Measurements from ENCODE around the gene SCO2. TPM values are rescaled to one million over a fixed set of nuclear protein-coding genes. Genes with fewer than 3 reads are reported as not detected.

Gene SCO2
- total RNA-seq, 1 experiment from 2014 or later, result 7.0 TPM

DNA sequence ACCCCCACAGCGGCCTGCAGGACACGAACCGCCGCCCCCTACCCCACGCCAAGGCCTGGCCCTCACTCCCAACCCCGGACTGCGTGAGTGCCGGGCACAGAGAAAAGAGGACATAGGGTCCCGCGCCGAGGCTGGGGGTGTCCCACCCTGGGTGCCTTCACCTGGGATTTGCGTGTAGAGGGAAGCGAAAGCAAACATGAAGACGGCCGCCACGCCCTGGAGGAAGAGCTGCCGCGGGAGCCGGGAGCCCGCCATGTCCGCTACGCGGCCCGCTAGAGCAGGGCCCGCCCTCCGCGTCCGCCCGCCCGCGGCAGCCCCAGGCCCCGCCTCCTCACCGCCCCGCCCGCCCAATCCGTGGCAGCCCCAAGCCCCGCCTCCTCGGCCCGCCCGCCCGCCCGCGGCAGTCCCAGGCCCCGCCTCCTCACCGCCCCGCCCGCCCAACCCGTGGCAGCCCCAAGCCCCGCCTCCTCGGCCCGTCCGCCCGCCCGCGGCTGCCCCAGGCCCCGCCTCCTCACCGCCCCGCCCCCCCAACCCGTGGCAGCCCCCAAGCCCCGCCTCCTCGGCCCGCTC, 17.9 kb downstream of the SCO2 start, which contains the start of gene LMF2:
Gene LMF2, minus strand, starts transcription at position 282 of the 570 bp plus-strand sequence. Its CDS starts 27 bp downstream, at position 255.
- TF ChIP-seq POLR2AphosphoS5 (IDR thresholded peaks at IDR 0.05; ENCODE audit: low read depth, low read length), result peak; percentile 75
- TF ChIP-seq POLR2A (IDR thresholded peaks at IDR 0.05; ENCODE audit: borderline replicate concordance, extremely low read depth, insufficient read depth, insufficient read length), result no peak
- peak; percentile 85; the same call in 1 of the 2 replicates for TF ChIP-seq ZFX (IDR thresholded peaks at IDR 0.05)
- BruUV-seq (replicated peaks), result no TSS peak
- peaks cover 0 to 8% of the 10 kb centered on the region in 2 experiments; a peak in 1 of 4 replicates for H3K36me3 ChIP-seq (ENCODE audit: control insufficient read depth in 1 of 2, insufficient read depth in 2 of 2, low read length in 2 of 2)
- H3K4me3 ChIP-seq (replicated peaks in 1 of 2; ENCODE audit: low read depth in 1 of 2, low read length in 2 of 2), result peak within 1 kb of the TSS; percentile 67 to 99
- no peaks in the 10 kb centered on the region for H3K9me2 ChIP-seq (ENCODE audit: insufficient read depth)
- no peaks in the 10 kb centered on the region for H3K27me3 ChIP-seq (ENCODE audit: insufficient read depth, low read length)
- ChIA-PET POLR2A (interaction anchor here (0.6 to 2.1 kb wide), 4 partner anchors 8 to 56 kb away, joined by 3 to 20 read pairs (median 3); partner anchors contain the start of genes SCO2 and SYCE3), RAD21 (ENCODE audit: low non-redundant PET in 1 of 2, low total read pairs in 2 of 2, uncharacterized antibody in 2 of 2, unreplicated experiment in 2 of 2) (interaction anchor here (0.8 to 0.9 kb wide), 2 partner anchors 18 kb away, joined by 4 to 8 read pairs; partner anchors contain the start of gene SCO2 (in 2 of the 2)), CTCF (interaction anchor here (0.8 to 1.8 kb wide), 5 partner anchors 9 to 256 kb away, joined by 3 to 21 read pairs (median 3); partner anchors contain the start of genes HDAC10, SCO2 and SYCE3)
- H3K79me2 ChIP-seq (ENCODE audit: insufficient read depth, low read length), result peaks cover 52% of the 10 kb centered on the region
- peak within 1 kb of the TSS; percentile 94 for H3K9ac ChIP-seq (ENCODE audit: low read length)
- H3K4me1 ChIP-seq (ENCODE audit: control insufficient read depth in 1 of 2, insufficient read depth in 2 of 2, low read length in 2 of 2), result peaks cover 10 to 17% of the 10 kb centered on the region in 2 experiments
- no peaks in the 10 kb centered on the region for H4K20me1 ChIP-seq (ENCODE audit: insufficient read depth)
- H3K27ac ChIP-seq (ENCODE audit: low read depth, low read length), result peak within 1 kb of the TSS; percentile 84
- no peaks in the 10 kb centered on the region for H3K9me3 ChIP-seq (ENCODE audit: control insufficient read depth in 1 of 2, insufficient read depth in 1 of 2, low read depth in 1 of 2, low read length in 2 of 2)
- H2AFZ ChIP-seq (ENCODE audit: low read depth, low read length, poor library complexity, severe bottlenecking), result no peak within 1 kb of the TSS
- DNase-seq (ENCODE audit: low read depth, low spot score) (no peak), ATAC-seq (peak; percentile 83)
- peak within 1 kb of the TSS; percentile 93 for H3K4me2 ChIP-seq (ENCODE audit: low read length)
- intact Hi-C loops (cut with micrococcal nuclease), result no loop called here

DNA sequence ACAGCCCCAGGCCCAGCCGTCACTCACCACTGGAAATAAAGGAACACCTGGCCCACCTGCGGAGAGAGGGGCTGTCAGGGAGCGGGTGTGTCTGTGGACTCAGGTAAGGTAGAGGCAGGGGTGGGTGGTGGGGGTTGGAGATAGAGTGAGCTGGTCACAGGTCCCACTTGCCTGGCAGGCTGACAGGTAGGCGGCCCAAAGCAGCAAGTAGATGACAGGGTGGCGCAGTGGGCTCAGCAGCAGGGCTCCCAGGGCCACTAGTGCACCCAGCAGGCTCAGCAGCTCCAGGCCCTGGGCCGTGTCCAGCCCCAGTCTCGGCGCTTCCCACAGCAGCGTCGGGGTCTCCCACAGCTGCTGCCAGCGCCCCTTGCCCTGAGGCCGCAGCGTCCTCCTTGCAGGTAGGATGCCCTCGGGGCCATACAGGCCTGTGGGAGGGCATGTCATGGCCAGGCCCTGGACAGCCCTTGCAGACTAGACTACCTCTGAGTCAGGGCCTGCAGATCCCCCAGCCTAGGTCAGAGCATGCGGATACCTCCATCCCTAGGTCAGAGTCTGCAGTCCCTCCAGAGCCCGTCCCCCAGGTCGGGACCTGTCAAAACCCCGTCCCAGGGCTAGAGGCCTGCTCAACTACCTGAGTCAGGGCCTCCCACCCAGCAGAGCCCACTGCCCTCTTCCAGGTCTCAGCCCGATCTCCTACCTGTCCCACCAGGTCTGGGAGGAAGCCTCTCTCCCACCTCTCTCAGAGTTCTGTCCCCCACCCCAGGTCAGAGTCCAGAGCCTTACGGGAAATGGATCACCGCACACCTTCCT, 18.6 kb downstream of the SCO2 start:
- Histone ChIP-seq H3K27me3 (ENCODE audit: insufficient read depth, low read length) (no peaks in the 10 kb centered on the region), H3K9me3 (ENCODE audit: control insufficient read depth in 1 of 2, insufficient read depth in 1 of 2, low read depth in 1 of 2, low read length in 2 of 2) (no peaks in the 10 kb centered on the region), H3K4me2 (ENCODE audit: low read length) (peak overlapping the region; percentile 93), H2AFZ (ENCODE audit: low read depth, low read length, poor library complexity, severe bottlenecking) (no peak overlapping the region), H3K4me3 (replicated peaks in 1 of 2; ENCODE audit: low read depth in 1 of 2, low read length in 2 of 2) (peak overlapping the region; percentile 67 to 99), H4K20me1 (ENCODE audit: insufficient read depth) (no peaks in the 10 kb centered on the region), H3K27ac (ENCODE audit: low read depth, low read length) (peak overlapping the region; percentile 61), H3K36me3 (ENCODE audit: control insufficient read depth in 1 of 2, insufficient read depth in 2 of 2, low read length in 2 of 2) (peaks cover 0 to 8% of the 10 kb centered on the region in 2 experiments; a peak in 1 of 4 replicates), H3K79me2 (ENCODE audit: insufficient read depth, low read length) (peaks cover 45% of the 10 kb centered on the region), H3K9ac (ENCODE audit: low read length) (peak overlapping the region; percentile 94), H3K9me2 (ENCODE audit: insufficient read depth) (no peaks in the 10 kb centered on the region), H3K4me1 (ENCODE audit: control insufficient read depth in 1 of 2, insufficient read depth in 2 of 2, low read length in 2 of 2) (peaks cover 10 to 17% of the 10 kb centered on the region in 2 experiments)
- TF ChIP-seq ZFX (IDR thresholded peaks at IDR 0.05), result no peak
- TF ChIP-seq FOSL1 (IDR thresholded peaks at IDR 0.05; ENCODE audit: low read depth), result no peak
- TF ChIP-seq CBX3 (IDR thresholded peaks at IDR 0.05; ENCODE audit: low read depth), result no peak
- TF ChIP-seq, protein P1, sequence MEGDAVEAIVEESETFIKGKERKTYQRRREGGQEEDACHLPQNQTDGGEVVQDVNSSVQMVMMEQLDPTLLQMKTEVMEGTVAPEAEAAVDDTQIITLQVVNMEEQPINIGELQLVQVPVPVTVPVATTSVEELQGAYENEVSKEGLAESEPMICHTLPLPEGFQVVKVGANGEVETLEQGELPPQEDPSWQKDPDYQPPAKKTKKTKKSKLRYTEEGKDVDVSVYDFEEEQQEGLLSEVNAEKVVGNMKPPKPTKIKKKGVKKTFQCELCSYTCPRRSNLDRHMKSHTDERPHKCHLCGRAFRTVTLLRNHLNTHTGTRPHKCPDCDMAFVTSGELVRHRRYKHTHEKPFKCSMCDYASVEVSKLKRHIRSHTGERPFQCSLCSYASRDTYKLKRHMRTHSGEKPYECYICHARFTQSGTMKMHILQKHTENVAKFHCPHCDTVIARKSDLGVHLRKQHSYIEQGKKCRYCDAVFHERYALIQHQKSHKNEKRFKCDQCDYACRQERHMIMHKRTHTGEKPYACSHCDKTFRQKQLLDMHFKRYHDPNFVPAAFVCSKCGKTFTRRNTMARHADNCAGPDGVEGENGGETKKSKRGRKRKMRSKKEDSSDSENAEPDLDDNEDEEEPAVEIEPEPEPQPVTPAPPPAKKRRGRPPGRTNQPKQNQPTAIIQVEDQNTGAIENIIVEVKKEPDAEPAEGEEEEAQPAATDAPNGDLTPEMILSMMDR (IDR thresholded peaks at IDR 0.05 in 2 of 3, conservative IDR thresholded peaks at IDR 0.05 in 1 of 3; ENCODE audit: borderline replicate concordance in 1 of 3, insufficient read depth in 1 of 3, low read depth in 2 of 3, low read length in 2 of 3), result no peak
- no peak for TF ChIP-seq RAD21 (IDR thresholded peaks at IDR 0.05; ENCODE audit: low read depth)
- no peak for TF ChIP-seq ELF1 (IDR thresholded peaks at IDR 0.05; ENCODE audit: borderline replicate concordance, low read depth)
- TF ChIP-seq POLR2AphosphoS5 (IDR thresholded peaks at IDR 0.05; ENCODE audit: low read depth, low read length), result no peak
- no peak for TF ChIP-seq SP1 (IDR thresholded peaks at IDR 0.05; ENCODE audit: low read depth)
- TF ChIP-seq CEBPB (IDR thresholded peaks at IDR 0.05; ENCODE audit: low read depth), result no peak
- no peak for TF ChIP-seq TCF7L2 (IDR thresholded peaks at IDR 0.05; ENCODE audit: borderline replicate concordance, extremely low read depth, insufficient read depth, insufficient read length)
- no peak for TF ChIP-seq ATF3 (IDR thresholded peaks at IDR 0.05)
- no peak for TF ChIP-seq SIN3A (IDR thresholded peaks at IDR 0.05; ENCODE audit: low read depth)
- POLR2A ChIA-PET, result no interaction called here
- RAD21 ChIA-PET (ENCODE audit: low non-redundant PET in 1 of 2, low total read pairs in 2 of 2, uncharacterized antibody in 2 of 2, unreplicated experiment in 2 of 2), result interaction anchor here in 1 of 2 experiments (0.8 kb wide), 1 partner anchor 19 kb away, joined by 4 read pairs; the partner anchor contains the start of gene SCO2
- intact Hi-C loops (cut with micrococcal nuclease), result no loop called here
- DNase-seq (ENCODE audit: low read depth, low spot score), result no peak
- CTCF ChIA-PET, result interaction anchor here (1.5 kb wide), 1 partner anchor 9 kb away, joined by 10 read pairs; no protein-coding TSS in a partner anchor
- BruUV-seq (replicated peaks), result TSS peak; percentile 79
- 0 out of 2 replicates have a peak, but pooled peaks have one; percentile 1 for ATAC-seq

Measured in HCT116 (cell line).